ENCODE measurements around the gene MAL. TPM values are rescaled to one million over a fixed set of nuclear protein-coding genes. Genes with fewer than 3 reads are reported as not detected.

The MAL gene
- total and polyA plus RNA-seq, 2 of the 13 experiments (the other 11 are each of a cell fraction or from before 2014, with no cell fraction given) = not detected

DNA sequence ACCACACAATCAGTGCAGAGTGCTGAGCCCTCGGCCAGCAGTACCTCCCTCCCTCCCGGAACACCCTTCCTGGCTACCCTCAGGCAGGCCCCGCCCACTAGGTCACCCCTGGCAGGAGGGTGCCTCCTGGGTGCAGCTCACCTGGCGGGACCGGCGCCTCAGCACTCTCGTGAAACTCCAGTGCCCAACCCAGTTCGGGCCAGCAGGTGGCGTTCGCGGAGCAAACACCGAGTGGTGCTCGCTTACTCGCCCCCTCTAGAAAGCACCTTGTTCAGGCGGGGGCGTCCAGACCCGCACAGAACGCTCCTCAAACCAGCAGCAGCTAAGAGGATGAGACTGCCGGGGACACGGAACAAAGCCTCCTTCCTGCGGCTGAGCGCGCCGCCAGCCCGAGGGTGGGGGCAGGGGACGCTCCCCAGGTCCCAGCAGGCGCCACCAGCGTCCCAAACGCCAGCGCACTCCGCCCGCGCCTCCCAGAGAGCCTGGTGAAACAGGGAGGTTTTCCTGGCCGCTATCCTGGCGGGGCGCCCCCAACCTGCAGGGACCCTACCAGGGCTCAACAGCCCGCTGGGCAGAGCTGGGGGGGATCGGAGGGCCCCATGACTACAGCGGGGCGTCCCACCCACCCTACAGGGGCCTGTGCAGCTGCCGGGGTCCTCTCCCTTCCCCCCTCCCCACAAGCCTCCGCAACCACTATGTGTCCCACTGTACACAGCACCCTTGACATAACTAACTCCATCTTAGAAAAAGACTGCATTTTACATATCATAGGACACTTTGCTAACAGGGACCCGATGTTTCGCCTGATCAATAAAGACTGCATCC, 51.4 kb downstream of the MAL start (continued):
- TF ChIP-seq RFXAP (CRISPR knock-in tag; IDR thresholded peaks at IDR 0.05; ENCODE audit: borderline replicate concordance) (0 out of 2 replicates have a peak, but pooled peaks have one; percentile 50), ZNF296 (CRISPR knock-in tag; conservative IDR thresholded peaks at IDR 0.05) (no peak), PRMT3 (CRISPR knock-in tag; IDR thresholded peaks at IDR 0.05; ENCODE audit: borderline replicate concordance, low read depth) (no peak), GPN1 (CRISPR knock-in tag; IDR thresholded peaks at IDR 0.05; ENCODE audit: borderline replicate concordance) (no peak), SP5 (CRISPR knock-in tag; IDR thresholded peaks at IDR 0.05; ENCODE audit: borderline replicate concordance, low read depth) (no peak), MXD4 (CRISPR knock-in tag; IDR thresholded peaks at IDR 0.05) (no peak), HDAC1 (CRISPR knock-in tag; IDR thresholded peaks at IDR 0.05) (peak; percentile 38; the same call in 1 of the 2 replicates), MTF2 (CRISPR knock-in tag; IDR thresholded peaks at IDR 0.05; ENCODE audit: borderline replicate concordance) (peak; percentile 97), MEIS1 (CRISPR knock-in tag; IDR thresholded peaks at IDR 0.05; ENCODE audit: borderline replicate concordance) (no peak), TRAFD1 (CRISPR knock-in tag; IDR thresholded peaks at IDR 0.05; ENCODE audit: borderline replicate concordance) (no peak; the same call in 1 of the 2 replicates), SNAPC2 (CRISPR knock-in tag; IDR thresholded peaks at IDR 0.05) (0 out of 2 replicates have a peak, but pooled peaks have one; percentile 26), PLSCR1 (CRISPR knock-in tag; IDR thresholded peaks at IDR 0.05; ENCODE audit: borderline replicate concordance) (no peak), KLF6 (CRISPR knock-in tag; IDR thresholded peaks at IDR 0.05) (peak; percentile 45; the same call in 1 of the 2 replicates), PPARG (CRISPR knock-in tag; conservative IDR thresholded peaks at IDR 0.05) (no peak), ZNF773 (CRISPR knock-in tag; IDR thresholded peaks at IDR 0.05; ENCODE audit: borderline replicate concordance) (no peak), AGO2 (optimal IDR thresholded peaks at IDR 0.05; ENCODE audit: low read depth, low read length) (no peak), GRHL1 (CRISPR knock-in tag; conservative IDR thresholded peaks at IDR 0.05) (no peak)
- TF ChIP-seq, protein P1, sequence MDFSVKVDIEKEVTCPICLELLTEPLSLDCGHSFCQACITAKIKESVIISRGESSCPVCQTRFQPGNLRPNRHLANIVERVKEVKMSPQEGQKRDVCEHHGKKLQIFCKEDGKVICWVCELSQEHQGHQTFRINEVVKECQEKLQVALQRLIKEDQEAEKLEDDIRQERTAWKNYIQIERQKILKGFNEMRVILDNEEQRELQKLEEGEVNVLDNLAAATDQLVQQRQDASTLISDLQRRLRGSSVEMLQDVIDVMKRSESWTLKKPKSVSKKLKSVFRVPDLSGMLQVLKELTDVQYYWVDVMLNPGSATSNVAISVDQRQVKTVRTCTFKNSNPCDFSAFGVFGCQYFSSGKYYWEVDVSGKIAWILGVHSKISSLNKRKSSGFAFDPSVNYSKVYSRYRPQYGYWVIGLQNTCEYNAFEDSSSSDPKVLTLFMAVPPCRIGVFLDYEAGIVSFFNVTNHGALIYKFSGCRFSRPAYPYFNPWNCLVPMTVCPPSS (IDR thresholded peaks at IDR 0.05) = no peak
- TF ChIP-seq, protein P2, sequence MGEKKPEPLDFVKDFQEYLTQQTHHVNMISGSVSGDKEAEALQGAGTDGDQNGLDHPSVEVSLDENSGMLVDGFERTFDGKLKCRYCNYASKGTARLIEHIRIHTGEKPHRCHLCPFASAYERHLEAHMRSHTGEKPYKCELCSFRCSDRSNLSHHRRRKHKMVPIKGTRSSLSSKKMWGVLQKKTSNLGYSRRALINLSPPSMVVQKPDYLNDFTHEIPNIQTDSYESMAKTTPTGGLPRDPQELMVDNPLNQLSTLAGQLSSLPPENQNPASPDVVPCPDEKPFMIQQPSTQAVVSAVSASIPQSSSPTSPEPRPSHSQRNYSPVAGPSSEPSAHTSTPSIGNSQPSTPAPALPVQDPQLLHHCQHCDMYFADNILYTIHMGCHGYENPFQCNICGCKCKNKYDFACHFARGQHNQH (CRISPR knock-in tag; IDR thresholded peaks at IDR 0.05) = peak; percentile 47; the same call in 1 of the 2 replicates

Data from HepG2 (cell line).